Frontal cortex (tissue), 4 donors: ENCODE measurements around the gene EDEM2. TPM values are rescaled to one million over a fixed set of nuclear protein-coding genes. Genes with fewer than 3 reads are reported as not detected.
"Not testable (repeated sequence)": the region's sequence is repeated elsewhere in the genome, so short reads cannot be mapped to it uniquely, and the experiment has no call there.

Experiments
- DNase-seq, 2 donors: peaks; one replicate each; pipeline ENCODE4 v3.0.0; 2012; ENCODE audit warnings: low spot score in 2 of 2
- FAIRE-seq: peaks from 2 replicates; lab custom pipeline; 2012; peaks lifted over from hg19 to GRCh38; lab: Jason Lieb, UNC
- total RNA-seq: library from RNA; depleted of rRNA; stranded (reverse); fragments of >200 nt; gene quantifications from one replicate; pipeline ENCODE4 v1.2.3, GENCODE V29; 2014
- donor health status: control.
- donor health status: control.
- donor health status: control.

EDEM2 gene
- total RNA-seq, 1 donor from 2014 or later, result 11.0 TPM

DNA sequence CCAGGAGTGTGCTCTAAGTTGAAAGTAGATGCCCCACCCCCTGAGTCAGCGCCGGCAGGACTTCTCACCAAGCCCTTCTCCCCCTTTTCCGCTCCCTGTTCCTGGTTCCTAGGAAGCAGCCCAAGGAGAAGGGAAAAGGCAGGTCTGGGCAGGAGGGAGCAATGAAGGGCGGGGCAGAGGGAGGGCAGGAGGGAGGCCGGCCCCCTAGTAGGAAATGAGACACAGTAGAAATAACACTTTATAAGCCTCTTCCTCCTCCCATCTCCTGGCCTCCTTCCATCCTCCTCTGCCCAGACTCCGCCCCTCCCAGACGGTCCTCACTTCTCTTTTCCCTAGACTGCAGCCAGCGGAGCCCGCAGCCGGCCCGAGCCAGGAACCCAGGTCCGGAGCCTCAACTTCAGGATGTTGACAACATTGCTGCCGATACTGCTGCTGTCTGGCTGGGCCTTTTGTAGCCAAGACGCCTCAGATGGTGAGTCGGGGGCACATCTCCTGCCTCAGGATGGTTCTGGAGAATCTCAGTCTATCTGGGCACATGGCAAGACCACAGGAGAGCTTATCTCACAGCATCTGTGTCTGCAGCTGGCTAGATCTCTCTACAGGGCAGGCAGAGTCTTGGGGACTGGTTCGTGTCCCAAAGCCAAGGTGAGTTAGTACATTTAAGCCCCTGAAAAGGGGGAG is 24.8 kb upstream of the EDEM2 start, which contains the start of gene PROCR:
PROCR (plus strand) TSS at position 320 of the 681 bp plus-strand sequence; CDS start at position 403, 83 bp downstream.
- DNase-seq, result peak; percentile 61 to 69
- FAIRE-seq, result no peak

DNA sequence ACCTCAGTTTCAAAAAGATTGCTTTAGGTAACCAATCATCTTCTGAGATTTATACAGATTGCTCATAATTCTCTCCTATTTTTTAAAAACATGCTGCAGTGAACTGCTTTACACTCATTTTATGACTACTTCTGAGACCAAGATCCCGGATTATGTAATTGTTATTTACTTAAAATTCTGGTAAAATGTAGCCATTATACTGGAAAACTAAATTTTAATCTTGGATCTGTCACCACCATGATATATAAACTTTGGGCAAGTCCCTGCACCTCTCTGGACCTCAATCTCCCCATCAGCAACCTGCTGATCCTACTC is 24.3 kb upstream of the EDEM2 start:
- no peak for FAIRE-seq
- no peak for DNase-seq

DNA sequence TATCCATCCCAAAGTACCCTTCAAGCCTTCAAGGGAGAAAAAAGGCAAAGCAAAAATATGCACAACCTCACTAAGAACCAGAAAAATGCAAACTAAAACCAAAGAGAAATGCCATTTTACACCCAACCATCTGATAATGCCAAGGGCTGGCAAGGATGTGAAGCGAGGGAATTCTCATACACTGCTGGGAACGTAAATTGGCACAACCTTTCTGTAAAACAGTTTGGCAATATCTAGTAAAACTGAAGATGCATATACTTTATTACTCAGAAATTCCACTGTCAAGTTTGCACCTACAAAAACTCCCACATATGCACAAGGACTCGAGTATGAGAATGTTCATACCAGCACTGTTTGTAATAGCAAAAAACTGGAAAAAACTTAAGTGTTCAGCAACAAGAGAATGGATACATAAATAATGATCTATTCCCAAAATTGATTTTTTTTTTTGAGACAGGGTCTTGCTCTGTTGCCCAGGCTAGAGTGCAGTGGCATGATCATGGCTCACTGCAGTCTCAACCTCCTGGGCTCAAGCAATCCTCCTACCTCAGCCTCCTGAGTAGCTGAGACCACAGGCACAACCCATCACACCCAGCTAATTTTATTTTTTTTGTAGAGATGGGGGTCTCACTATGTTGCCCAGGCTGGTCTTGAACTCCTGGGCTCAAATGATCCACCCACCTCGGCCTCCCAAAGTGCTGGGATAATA is 21.7 kb upstream of the EDEM2 start:
- DNase-seq, result not testable (repeated sequence)

DNA sequence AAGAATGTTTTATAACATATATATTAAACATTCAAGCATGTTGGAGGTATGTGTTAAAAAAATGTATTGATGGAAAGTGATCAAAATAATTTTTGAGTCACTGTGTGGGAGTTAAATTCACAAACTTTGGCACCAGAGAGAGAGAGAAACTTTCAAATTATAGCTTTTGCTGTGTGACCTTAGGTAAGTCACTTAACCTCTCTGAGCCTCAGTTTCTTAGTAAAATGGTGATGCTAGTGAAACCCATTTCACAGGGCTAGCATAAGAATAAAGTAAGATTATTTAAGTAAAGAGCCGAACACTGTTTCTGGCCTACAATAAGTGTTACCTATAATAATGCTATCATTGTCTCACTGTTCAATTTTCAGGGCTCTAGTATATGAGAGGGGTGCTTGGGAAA is 20.7 kb upstream of the EDEM2 start:
- DNase-seq, result no peak
- FAIRE-seq, result no peak

More for the DNA sequence above, 21.7 kb upstream of the EDEM2 start:
- not testable (repeated sequence) for FAIRE-seq

DNA sequence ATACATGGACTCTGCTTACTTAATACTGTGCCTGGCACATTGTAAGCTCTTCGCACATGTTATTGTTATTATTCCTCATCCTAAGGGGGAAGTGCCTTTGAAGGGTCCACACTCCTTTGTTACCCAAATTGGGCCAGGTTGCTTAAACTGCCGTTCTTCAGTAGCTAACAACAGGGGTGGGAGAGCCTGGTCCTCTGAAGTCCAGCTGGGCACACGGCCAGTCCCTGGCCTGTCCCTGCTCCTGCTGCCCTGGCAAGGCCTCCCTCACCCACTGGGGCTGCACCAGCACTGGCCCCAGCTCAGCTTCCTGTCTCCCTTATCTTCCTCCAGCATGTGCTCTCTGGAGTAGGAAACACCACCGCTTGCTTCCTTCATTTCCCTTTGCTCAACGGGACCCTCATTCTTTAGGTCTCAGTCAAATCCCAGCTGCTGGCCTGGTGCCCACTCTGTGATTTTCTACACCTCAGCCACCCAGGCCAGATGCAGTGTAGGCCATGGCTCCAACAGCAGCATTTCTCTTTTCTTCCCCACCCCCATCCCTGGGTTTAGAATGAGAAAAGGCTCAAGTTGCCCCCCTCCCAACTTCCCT is 19.2 kb upstream of the EDEM2 start:
- FAIRE-seq, result no peak
- DNase-seq, result no peak

DNA sequence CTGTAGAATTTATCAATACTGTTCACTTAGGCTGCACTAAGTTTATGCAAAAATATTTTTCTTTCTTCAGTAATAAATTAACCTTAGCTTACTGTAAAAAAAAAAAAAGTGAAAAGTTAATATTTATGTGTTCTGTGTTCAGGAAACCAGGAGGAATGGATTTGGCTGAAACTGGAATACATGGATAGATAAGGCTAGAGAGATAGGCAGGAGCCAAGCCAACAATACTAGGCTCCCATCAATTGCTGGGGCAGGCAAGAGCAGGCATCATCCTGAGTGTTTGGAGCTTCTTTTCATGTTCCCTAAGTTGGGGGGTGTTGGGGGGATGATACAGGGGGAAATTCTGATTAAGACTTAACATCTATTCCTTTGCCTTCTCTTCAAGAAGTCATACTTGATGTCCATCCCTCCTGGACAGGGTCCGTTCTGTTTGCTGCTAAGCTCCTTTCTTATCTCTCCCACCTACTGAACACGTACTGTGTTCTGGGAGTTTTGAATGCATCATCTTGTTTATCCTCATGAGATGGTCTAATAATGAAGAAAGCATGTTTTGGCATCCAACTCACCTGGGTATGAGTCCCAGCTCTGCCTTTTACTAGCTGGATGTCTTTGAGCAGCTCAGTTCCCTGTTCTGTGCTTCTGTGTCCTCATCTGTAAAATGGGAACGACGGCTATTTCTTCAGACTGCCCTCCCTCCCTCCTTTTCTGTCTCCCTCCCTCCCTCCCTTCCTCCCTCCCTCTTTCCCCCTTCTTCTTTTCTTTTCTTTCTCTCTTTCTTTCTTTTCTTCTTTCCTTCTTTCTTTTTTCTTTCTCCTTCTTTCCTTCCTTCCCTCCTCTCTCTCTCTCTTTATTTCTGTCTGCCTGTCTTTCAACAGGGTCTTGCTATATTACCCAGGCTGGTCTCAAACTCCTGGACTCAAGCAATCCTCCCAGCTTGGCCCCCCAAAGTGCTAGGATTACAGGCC is 18.4 kb upstream of the EDEM2 start:
- FAIRE-seq (no peak), DNase-seq (no peak)

DNA sequence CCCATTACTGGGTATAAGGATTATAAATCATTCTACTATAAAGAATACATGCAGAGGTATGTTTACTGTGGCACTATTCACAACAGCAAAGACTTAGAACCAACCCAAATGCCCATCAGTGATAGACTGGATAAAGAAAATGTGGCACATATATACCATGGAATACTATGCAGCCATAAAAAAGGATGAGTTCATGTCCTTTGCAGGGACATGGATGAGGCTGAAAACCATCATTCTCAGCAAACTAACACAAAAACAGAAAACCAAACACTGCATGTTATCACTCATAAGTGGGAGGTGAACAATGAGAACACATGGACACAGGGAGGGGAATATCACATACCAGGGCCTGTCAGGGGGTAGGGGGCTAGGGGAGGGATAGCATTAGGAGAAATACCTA is 17.4 kb upstream of the EDEM2 start:
- DNase-seq, FAIRE-seq: not testable (repeated sequence)

DNA sequence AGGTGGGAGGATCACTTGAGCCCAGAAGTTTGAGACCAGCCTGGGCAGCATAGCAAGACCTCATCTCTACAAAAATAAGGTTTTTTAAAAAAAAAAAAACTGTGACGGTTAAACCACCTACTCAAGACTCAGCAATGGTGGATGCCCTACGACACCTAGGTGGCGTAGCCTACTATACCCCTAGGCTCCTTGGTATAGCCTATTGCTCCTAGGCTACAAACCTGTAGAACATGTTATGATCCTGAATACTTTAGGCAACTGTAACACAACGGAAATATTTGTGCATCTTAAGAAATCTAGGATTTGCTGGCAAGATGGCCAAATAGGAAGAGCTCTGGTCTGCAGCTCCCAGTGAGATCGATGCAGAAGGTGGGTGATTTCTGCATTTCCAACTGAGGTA is 13.2 kb upstream of the EDEM2 start:
- not testable (repeated sequence) for FAIRE-seq

DNA sequence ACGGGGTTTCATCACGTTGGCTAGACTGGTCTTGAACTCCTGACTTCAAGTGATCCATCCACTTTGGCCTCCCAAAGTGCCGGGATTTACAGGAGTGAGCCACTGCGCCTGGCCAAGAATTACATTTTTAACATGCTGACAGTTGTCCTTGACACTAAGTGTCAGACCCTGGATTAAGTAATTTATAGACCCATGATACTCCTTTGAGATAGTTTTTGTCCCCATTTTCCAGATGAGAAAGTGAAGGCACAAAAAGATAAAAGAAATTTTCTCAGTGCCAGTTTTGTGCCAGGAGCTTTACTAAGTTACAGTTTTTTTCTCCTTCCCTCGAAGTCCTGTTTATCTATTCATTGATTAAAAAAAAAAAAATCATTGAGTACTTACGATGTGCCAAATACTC is 9.8 kb upstream of the EDEM2 start:
- FAIRE-seq (no peak), DNase-seq (no peak)

More for the DNA sequence above, 13.2 kb upstream of the EDEM2 start:
- not testable (repeated sequence) for DNase-seq

DNA sequence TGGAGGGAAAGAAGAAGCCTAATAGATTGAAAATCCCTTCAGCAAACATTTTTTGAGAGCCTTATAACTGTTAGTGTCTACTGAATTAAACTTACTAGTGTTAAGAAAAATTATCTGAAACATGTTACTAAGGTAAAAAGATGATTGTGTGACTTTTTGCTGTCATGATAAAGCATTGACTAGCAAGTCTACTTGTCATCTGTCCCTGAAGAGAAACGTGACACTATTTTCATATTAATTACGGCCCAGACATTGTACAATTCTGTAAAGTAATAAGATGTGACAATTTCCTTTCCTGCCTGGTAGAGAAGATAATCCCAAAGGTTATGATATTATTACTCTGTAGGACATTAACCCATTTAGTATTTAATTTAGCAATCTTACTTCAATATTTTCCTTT is 8.8 kb upstream of the EDEM2 start:
- DNase-seq, result no peak
- no peak for FAIRE-seq

DNA sequence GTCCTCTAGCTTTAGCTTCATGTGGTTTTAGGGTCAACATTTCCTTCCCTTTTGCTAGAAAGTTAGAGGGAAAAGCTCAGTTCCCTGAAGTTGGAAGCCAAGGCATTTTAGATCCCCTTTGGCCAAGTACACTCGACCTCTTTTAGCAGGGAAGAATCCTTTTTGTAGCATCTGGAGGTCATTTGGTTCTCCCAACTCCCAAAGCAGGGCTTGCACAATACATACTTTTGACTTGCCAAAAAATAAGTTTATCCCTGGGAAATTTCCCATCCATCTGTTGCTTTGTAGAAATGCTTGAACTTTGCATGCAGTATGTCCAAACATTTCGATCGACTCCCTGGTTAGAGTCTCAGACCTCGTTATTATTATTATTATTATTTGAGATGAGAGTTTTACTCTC is 4.6 kb upstream of the EDEM2 start:
- no peak for FAIRE-seq
- no peak for DNase-seq

DNA sequence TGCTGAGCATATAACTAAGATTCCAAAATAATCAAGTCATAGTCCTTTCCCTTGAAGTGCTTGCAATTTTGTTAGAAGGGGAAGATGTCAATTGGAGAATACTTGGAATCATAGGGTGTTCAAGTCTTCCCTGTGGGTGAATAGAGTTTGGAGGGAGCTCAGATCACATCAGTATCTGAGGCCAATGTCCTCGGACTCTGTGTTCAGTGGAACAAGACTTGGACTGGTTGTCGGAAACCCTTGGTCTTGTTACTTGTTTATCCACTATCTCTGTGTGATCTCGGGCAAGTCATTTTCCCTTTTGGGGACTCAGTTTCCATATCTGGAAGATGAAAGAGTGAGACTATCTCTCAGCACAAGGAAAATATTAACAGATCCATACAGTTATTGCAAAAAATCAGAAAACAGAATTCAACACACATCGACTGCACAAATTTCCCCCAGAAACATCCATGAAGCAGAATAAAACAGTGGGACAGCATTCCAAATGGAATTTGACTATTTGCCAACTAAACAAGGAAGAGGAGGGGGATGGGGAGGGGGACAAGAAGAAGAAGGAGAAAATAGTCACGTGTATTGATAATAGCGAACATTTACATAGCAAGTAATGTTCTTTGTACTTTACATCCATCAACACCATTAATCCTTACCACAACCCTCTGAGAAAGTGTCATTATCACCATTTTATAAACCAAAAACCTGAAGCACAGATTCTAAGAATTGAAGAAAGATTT is 3.9 kb upstream of the EDEM2 start:
- no peak for FAIRE-seq
- no peak for DNase-seq

DNA sequence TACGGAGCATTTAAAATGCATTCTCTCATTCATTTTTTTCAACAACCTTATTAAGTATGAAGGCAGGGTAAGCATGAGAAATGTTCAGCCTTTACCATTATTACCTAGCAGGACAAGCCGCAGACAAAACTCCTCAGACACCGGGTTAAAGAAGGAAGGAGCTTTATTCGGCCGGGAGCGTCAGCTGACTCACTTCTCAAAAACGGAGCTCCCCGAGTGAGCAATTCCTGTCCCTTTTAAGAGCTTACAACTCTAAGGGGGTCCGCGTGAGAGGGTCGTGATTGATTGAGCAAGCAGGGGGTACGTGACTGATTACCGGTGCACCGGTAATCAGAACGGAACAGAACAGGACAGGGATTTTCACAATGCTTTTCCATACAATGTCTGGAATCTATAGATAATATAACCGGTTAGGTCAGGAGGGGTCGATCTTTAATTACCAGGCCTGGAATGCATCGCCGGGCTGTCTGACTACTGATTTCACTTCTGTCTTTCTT is 487 bp upstream of the EDEM2 start:
- not testable (repeated sequence) for DNase-seq, FAIRE-seq

DNA sequence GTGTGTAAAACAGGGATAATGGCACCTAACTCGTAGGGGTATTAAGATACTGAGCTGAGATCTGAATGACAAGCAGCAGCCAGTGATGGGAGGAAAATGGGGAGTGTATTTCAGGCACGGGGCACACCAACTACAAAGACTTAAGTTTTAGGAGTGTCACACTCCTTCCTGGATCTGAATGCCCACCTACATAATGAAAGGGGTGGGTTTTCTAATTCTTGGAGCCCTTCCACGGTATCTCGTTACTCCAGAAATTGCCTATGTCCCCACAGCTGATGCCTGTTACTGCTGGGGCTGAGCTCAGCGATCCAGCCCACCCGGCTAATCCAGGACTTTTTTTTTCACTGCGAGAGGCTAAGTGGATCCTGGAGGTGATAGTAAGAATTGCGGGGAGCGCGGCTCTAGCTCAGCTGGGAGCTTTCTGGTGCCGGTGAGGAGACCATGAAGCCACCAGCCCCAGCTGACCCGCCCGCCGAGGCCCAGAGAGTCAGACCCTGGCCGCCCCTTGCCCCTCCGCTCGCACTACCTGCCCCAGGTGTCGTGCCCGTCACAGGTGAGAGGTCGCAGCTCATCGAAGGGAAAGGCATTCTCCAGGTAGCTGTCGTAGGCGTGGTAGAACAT is 727 bp downstream of the EDEM2 start:
- DNase-seq (no peak), FAIRE-seq (no peak)

DNA sequence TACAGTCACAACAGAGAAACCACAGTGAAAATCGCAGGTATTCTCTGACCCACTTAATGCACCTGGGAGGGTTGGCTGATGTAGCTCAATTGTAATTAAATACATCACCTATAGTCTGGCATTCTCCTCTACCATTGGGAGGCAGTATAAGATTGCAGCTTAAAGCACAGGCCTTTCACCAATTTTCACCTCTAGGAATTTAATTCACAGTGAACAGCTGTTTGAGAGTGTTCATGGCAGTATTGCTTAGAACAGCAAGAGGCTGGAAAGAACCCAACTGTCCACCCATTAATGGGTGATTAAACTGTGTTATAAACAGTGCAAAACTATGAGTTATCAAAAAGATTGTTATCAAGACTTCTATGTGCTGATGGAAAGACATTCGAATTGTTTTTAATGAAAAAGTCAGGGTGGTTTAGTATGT is 2.0 kb downstream of the EDEM2 start:
- no peak for FAIRE-seq
- peak in 1 of 2 donors; percentile 44 for DNase-seq

DNA sequence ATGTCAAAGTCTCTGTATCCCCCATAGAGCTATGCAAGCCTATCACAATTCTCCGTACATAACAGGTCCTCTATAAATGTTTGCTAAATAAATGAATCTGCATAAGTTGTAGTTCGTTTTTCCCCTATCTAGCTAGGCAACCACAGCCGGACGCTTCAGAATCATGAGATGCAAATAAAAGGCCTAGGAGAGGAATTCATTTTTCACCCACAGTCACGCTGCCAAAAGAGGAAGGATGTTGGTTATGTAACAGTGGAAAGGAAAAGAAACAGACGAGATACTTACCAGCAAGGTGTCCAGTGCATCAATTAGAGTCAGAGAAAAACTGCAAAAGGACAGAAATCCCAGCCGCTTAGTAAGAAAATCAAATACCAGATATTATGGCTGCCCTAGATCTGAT is 2.4 kb downstream of the EDEM2 start:
- DNase-seq, result no peak
- FAIRE-seq, result no peak

DNA sequence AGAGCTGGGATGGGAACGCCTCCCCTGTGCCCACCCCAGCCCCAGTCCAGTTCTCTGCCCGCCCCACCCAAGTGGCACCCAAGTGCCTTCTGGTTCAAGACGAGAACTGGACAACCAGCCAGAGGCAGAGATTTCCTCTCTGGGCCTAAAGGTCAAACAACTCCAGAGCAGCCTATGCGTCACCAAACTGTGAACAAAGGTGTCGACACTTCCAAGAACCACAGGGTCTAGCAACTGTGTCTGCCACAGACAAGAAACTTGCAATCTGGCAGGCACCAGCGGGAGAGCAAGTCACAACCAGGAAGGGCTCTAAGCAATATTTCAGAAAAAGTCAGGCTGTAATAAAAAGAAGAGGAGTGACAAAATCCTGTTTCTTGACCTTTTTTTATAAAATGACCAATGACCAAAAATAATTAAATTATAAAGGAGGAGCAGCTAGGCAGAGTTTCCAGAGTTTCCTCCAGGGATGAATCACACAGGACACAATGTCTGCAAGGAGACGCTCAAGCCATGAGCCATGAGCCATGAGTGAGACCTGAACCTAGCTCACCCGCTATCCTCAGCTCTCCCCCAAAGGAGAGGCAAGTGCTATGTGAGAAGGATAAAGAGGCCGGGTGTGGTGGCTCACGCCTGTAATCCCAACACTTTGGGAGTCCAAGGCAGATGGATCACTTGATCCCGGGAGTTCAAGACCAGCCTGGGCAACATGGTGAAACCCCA is 11.1 kb downstream of the EDEM2 start:
- no peak for FAIRE-seq
- DNase-seq, result no peak

DNA sequence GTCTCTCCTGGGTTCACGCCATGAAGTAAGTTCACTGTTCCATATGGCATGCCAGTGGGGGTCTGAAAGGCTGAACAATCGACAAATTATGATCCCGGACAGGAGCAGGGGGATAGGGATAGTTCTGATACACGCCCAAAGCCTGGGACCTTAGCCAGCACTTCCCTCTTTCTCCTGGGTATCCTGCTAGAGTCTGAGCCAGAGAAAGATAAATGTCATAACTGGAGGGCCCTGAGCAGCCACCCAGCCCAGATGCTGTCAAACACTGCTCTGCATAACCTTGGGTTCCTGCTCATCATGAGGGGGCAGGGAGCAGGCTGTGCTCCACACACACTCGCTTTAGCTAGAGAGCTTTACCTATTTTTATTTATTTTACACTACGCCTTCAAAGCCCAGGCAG is 12.3 kb downstream of the EDEM2 start:
- no peak for FAIRE-seq
- DNase-seq, result no peak
